NCI-H146 treated with DMSO at 0.1 percent for 48 hours (cell line): Measurements from ENCODE around the gene PSMB5.

Source experiments
- DNase-seq: peaks from one replicate; lab custom pipeline; 2025; ENCODE audit not compliant: unreplicated experiment; lab: John Stamatoyannopoulos, UW

The PSMB5 gene

DNA sequence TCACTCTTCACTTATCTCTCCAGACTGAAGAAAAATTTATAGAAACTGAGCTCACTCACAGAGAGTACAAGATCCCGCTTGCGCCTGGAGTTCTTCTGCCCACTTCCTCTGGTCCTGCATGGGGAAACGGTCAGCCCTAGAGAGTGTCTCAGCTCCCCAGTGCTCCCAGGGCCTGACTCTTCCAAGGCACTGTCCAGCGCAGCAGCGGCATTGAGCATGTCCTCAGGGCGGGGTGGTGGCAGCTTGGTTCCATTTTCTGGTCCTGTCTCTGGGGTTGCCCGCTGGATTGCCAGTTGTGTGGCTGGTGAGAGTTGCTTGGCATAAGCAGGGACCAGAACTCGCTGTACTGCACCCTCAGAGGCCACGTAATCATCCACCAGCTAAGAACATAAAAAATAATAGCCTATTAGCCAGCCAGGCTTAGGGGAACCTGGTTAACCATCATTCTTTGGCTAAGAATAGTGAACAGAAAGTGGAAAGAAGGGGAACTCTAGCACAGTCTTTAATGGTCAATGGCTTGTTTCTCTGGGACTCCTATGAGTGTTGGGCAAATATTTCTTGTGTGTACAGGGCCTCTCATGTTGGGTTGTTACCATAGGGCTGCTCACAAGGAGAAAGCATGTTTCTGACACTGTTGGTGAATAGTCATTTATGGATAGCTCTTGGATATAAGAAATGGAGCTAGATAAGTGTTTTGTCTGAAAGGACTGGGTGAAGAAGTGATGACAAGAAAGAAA lies 38.6 kb downstream of the PSMB5 start:
- no peak for DNase-seq

DNA sequence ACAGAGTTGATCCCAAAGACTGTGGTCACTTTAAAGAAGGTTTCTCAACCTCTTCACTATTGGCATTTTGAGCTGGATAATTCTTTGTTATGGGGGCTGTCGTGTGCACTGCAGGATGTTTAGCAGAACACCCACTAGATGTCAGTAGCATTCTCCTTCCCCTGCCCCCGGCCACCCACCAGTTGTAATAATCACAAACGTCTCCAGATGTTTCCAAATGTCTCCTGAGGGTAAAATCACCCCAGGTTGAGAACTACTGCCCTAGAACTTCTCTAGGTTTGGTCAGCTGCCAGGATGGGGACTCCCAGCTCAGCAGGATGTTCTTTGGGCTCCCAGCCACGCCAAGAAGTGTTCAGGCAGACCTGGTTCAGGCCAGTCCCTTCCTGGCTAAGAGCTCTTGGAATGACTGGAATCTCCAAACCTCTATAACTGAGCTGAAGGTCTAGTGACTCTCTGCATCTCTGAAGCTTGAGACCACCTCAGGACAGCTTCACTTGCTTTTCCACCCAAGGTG lies 39.9 kb downstream of the PSMB5 start:
- DNase-seq, result no peak

DNA sequence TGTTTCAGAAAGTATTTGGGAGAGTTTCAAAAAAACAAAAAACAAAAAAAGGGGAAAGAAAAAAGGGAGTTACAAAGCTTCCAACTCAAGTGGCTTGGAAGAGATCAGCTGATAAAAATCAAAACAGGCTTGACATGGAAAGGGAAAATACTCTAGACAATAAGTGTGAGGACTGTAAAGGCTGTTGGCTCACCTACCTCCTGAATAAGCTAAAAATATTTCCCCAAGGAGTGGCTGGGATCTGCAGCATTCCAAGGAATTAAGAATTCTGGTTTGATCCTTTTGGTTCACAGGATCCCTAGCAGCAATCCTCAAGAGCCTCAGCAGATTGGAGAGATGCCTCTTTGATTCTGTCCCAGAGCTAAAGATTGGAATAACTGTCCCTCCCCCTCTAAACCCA lies 41.2 kb downstream of the PSMB5 start:
- DNase-seq, result no peak

DNA sequence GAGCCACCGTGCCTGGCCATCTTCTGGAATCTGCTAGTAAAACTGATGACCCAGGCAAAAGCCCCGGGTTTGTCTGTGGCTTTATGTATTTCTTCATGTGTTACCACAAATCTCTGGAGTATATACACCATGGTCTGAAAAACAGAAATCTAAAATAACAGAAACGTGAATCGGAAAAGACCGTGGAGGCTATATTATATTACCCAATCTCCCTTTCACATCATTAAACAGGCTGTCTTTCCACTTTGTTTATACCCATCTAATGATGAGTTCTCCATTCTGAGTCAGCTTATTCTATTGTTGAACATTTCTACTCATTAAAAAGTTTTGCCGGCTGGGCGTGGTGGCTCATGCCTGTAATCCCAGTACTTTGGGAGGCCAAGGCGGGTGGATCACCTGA lies 42.8 kb downstream of the PSMB5 start:
- no peak for DNase-seq

DNA sequence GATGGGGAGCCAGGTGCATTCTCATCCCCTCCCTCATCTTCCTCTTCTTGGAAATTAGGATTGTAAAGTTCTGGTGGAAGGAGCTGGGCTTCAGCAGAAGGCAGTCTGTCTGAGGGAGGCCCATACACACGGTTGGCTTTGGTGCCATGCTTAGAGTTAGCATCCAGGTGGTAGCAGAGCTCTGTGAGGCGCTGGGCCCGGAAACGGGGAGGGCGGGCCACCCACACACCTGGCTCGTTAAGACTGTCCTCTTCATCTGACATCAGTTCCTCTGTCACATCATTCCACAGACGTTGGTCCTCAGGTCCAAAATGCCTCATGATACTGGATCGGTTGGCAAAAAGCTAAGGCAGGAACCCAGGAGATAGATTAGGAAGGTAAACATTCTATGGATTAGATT lies 47.4 kb downstream of the PSMB5 start:
- no peak for DNase-seq

DNA sequence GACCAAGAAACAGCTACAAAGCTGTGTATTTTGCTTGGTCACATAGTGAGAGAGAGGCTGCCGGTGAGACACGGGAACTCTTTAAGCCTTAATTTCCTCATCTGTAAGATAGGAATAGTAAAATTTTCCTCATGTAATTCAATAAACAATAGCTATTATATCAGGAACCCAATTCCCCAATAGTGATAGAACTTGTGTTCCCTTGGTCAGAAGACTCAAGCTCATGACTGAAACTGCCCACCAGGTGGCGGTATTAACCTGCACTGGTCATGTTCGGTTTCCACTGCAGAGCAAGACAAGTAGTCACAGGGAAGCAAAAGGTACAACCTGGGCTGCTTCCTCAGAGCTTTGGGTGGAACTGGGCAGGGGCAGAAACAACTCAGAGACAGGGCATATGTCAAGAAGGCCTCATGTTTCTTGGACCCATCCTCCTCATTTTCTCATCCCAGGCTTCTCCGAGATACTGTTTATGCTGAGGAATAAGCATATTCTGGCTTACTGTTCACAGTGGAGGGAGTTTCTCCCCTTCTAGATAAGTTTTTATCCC lies 48.1 kb downstream of the PSMB5 start:
- DNase-seq, result peak; percentile 37

DNA sequence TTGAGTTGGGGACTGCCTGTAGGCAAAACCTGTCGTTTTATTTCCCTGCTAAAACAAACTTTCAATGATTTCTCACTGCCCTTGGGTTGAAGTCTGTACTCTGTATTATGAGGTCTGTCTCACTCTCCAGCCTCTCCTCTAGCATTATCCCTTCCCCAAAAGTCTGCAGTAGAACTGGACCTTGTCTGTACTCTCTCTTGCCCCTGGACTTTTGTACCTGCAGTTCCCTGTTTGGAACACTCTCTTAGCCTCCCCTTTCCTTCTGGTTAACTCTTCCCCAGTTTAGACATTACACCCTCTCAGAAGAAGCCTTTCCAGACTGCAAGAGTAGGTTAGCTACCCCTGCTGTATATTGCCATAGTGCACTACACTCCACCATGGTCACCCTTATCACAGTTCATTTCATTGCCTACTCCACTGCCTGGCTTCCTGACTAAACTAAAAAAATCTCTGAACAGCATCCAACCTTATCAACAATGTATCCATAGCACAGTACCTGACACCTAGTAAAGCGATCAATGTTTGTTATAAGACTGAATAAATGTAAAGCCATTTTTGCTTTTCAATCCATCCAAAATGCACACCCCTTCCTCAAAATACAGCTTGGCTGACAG lies 48.7 kb downstream of the PSMB5 start:
- no peak for DNase-seq

DNA sequence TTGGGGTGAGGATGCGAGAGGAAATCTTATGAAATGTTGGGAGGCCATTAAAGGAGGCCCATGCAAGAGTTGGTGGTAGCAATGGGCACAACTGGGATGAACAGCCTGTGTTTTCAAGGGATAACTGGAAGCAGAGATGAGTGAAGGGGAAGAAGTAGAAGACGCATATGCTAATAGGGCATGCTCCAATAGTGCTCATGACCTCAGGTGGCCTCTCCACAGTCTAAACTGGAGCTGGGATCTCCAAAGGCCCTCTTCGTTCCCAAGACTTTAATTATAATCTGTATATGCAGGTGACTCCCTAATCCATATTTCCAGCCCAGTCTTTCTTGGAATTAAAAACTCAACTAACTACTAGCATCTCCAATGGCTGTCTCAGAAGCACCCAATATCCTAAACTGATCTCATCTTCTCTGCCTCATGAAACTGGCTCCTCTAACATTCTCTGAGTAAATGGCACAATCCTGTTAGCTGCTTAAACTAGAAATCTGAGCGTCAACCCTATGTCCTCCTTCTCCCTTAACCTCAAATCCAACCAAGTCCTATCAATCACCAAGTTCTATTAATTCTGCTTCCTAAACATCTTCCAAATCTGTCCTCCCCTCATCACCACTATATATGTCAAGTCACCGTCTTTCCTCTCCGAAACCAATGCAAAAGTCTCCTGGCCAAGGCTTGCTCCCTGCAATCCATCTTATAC lies 49.6 kb downstream of the PSMB5 start:
- DNase-seq, result no peak

DNA sequence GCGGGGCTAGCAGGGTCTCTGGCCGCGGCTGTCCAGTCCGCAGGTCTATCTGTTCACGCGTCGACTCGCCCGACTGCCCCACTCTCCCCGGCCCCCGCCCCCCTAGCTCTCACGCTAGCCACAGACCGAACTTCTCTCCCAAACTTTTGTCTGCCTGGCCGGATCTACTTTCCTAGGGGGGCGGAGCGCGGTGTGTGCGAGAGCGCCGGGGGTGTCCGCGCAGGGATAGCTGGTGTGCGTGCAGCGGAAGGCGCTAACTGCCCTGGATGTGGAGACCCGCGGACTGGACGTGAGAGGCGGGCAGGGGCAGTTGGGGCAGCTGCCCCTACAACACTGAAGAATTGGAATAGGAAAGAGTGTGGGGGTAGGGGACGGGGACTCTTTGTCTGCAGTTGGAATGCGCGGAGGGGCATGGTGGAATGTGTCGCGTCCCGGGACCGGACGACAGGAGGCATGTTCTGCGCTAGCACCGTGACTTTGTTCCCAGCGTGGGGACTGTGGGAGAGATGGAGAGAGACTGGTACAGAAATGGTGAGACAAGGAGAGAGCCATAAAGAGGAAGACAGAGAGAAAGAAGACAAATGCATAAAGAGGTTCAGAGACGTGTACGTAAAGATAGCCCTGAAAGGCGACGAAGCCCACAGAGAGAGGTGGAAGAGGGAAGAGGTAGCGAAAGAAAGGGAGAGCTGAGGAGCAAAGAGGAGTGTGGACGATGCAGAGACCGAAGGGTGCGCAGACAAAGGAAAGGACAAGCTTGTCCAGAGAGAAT lies 52.0 kb downstream of the PSMB5 start, which contains the start of gene AJUBA:
AJUBA (minus strand) TSS at position 75 of the 769 bp plus-strand sequence. CDS start 285 bp downstream, outside the sequence.
- peak; percentile 38 for DNase-seq

DNA sequence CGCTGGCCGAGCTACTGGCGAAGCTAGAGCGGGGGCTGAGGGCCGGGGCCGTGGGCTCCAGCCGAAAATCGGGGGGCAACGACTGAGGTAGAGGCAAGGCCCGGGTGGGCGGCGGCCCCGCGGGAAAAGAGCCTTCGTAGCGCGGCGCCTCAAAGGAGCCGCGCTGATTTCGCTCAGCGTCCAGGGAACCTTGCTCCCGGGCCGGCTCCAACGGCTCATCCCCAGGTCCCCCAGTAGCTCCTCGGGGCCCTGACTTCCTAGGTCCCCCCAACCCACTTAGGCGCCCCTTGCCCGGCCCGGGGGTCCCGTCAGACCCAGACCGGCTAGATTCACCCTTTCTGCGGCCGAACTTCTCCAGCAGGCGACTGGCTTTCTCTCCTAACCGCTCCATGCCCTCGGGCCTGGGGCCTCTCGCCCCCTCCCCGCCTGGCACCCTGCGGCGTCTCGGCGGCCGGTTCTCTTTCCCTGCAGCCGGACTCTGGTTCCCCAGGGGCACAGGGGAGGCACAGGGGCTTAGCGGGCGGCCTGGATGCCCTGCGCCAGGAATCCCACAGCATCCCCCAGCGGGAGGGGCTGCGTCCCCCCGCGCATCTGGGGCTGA lies 52.7 kb downstream of the PSMB5 start:
- DNase-seq, result no peak

DNA sequence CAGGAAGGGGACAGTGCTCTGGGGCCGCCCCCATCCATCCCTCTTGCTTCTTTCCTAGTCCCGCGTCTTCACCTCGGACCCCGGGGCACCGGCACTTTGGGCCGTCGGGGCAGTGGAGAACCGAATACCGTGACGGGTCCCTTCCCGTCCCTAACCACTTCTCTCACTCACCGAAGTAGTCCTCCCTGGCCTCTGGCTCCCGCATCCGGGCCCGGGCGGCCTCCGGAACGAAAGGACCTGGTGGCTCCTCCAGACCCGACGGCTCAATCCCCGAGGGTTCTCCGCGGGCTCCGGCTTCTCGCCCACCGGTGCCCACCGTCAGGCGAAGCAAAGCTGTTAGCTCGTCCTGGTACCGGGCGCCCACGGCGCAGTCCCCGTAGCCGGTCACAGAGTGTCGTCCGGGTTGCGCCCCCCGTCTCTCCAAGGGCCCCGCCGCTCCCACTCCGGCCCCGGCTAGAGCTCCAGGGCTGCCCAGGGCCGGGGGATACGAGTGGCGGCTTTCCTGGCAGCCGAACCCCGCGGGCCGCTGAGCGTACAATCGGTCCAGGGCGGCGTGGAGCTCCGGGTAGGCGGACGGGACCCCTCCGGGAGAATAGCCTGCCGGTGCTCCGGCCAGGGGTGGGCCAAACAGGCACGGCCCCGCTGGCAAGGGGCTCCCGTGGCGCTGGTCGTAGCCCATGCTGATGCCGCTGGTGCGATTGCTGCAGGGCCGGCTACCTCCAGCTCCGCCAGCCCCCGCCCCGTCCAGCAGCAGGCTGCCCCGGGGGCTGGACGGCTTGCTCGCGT lies 53.4 kb downstream of the PSMB5 start:
- DNase-seq, result no peak

DNA sequence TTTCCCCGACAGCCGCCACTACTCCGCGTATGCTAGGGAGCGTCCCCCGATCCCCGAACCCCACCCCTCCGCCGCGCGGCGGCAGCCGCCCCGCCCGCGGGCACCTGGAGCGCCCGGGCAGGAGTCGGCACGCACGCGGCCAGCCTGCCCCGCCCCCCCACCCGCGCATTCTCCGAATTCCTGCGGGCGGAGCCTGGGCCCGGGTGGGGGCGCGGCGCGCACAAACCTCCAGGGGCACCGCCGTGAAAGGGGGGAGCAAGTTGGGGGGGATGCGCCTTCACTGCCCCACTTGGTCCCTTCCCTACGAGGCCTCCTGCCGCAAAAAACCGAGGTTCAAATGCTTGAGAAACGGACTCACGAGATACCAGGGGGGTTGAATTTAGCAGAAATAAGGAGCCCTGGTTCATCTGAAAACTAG lies 54.0 kb downstream of the PSMB5 start:
- no peak for DNase-seq

DNA sequence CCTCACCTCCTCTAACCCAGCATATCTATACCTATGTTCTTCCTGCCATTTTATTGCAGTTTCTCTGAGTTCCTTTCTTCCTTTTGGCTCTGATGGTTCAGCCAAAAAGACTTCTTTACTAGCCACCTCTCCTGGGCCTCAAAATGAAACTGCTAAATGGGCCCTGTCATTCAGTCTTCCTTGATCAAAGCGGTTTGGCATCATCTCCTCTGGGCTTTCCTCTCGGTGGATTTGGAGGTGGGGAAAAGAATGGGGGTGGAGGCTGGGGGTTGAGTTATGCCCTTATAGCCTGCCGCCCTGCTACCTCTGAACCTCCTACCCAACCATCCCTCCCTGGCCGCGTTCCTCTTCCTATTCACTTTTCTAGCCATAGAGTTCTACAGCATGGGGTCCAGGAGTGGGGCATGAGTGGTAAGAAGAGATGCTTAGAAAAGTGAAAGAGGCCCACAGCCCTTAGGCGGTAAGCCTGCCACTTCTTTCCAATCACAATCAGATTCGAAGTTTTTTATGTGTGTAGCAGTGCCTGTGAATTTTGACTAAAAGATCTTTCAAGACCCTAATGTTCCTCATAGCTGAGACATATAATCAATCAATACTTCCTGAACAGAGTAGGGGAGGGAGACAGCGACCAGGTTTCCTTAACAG lies 54.8 kb downstream of the PSMB5 start:
- DNase-seq, result no peak

DNA sequence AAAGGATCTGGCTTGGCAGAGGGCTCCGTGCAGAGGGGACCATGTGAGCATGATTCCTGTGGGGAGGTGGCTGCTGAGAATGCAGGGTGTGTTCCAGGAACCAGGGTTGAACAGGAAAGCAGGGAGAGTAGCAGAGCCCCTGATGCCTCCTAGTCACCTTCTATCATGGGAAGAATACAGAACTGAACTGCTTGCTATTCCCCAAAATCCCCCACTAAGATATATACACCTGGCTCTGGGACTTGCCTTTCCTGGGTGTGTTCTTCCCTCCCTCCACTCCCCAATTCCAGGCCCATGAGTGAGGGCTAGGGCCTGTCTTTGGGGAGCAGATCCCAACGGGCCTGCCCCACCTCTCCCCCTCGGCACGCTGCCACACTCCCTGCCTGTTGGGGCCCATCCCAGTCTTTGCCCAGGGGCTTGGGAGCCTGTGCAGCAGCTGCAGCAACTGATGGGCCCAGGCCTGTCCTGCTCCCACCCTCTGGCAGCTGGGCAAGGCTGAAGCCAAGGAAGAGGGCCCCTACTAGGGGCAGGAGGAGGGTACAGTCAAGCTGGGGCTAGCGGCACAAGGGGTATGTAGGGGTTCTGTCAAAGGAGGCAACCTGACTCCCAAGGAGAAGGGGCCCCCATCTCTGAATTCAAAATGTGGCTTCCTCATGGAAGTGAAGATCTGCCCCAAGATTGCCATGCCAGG lies 55.6 kb downstream of the PSMB5 start:
- DNase-seq, result no peak

DNA sequence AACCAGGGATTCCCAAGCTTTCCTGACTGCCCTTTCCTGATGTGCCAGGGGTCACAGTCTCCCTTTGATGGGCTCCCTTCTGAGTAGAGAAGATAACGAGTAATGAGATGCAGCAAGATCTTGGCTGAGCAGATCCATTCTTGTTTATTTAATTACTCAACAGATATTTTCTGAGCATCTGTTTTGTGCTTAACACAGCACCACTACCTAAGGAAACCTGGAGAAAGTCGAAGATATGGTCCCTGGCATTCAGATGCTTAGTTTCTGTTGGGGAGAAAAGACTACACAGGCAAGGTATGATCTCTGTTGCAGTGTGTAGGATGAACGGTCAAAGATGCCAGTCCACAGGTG lies 56.2 kb downstream of the PSMB5 start:
- DNase-seq, result no peak

DNA sequence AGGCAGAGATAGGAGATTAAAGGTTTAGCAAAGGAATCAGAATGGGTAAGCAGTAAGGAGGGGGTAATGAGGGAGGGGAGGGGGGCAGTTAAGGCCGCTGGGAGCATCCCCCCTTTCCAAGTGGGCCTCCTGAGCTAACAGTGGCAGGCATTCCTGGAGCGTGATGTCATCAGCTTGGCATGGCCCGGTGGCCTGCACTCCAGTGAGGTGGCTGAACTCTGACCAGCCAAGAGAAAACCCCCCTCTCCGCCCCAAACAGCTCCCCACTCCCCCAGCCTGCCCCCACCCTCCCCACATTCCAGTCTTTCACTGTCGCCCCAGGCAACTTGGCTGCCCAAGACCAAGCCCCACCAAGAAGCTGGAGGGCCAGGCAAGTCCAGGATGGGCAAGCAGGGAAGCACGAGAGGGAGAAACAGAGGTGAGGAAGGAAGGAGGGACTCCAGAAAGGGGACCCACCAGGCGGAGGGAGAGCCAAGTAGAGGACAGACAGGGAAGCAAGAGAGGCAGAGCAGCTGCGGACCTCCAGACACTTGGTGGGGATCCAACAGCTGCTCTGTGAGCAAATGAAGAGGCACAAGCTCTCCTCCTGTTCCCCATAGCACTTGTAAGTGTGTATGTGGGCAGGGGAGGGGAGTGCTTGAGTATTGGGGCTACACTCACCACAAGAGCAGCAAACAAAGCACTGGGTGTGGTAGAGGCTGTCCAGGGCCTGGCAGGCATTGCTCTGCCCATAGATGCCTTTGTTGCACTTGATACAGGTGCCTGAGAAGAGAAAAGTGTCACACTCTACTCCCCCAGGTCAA lies 56.8 kb downstream of the PSMB5 start:
- no peak for DNase-seq

DNA sequence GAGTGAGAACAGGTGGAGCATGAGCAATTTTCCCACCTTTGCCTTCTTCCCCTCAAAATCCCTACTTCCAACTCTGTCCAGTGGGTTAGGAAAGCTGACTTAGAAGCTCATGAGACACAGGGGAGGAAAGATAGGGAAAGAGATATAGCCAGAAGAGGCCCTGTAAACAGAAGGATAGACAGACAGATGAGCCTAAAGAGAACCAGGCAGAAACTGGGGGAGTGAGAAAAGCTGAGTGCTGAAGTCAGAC lies 57.3 kb downstream of the PSMB5 start:
- DNase-seq, result no peak
